HCT116 (cell line): ENCODE measurements around the gene RASGRP2. TPM values are rescaled to one million over a fixed set of nuclear protein-coding genes. Genes with fewer than 3 reads are reported as not detected.

Experiments
- ATAC-seq: fragments of 200-7000 bp; cut with Tn5 transposase; 2 replicates; pipeline ENCODE4 v1.9.1; 2020; ENCODE audit warnings: mild to moderate bottlenecking, moderate library complexity
- BruUV-seq: library from RNA; stranded (reverse); fragments of 400-500 nt; replicated peaks from 2 replicates; lab custom pipeline; 2021; lab: Mats Ljungman, UMichigan
- CTCF ChIA-PET: fragments of 300-600 bp; sonication (Branson Sonifier 250); formaldehyde crosslinking; loops from one replicate; lab custom pipeline; 2021; ENCODE audit warnings: antibody characterized with exemption; lab: Charles Lee
- POLR2A ChIA-PET: fragments of 300-600, 350-600 bp; sonication (Branson Sonifier 250); formaldehyde crosslinking; loops from one replicate; lab custom pipeline; 2021; ENCODE audit warnings: antibody characterized with exemption; lab: Charles Lee
- RAD21 ChIA-PET, 2 experiments: fragments of 300-600 bp; sonication (Branson Sonifier 250); formaldehyde crosslinking; loops; one replicate each; lab custom pipeline; 2023; ENCODE audit warnings: low total read pairs in 2 of 2; ENCODE audit not compliant: uncharacterized antibody in 2 of 2, unreplicated experiment in 2 of 2, low non-redundant PET in 1 of 2; lab: Charles Lee
- DNase-seq: peaks from one replicate; pipeline ENCODE4 v3.0.0-alpha.2; 2010; ENCODE audit warnings: low read depth, low spot score
- H2AFZ ChIP-seq: fragments of 200-600 bp; shearing (Covaris generic), sonication (generic); 2 replicates; pipeline ENCODE4 v1.6.1; 2017; ENCODE audit warnings: low read depth, mixed run types, mixed read lengths, antibody characterized with exemption, low read length; ENCODE audit not compliant: poor library complexity, severe bottlenecking
- H3K27ac ChIP-seq: 2 replicates; pipeline ENCODE4 v1.5.1; 2012; ENCODE audit warnings: low read depth, low read length
- H3K27me3 ChIP-seq: fragments of 200-600 bp; sonication (generic); 2 replicates; pipeline ENCODE4 v1.6.1; 2016; ENCODE audit warnings: mixed run types, low read length, mixed read lengths; ENCODE audit not compliant: insufficient read depth
- H3K36me3 ChIP-seq, 2 experiments: fragments of 200-500 bp in 1 of 2; fragments of 200-600 bp in 1 of 2; sonication (Bioruptor generic) in 1 of 2; sonication (generic) in 1 of 2; 2 replicates each; pipeline versions ENCODE4 v1.5.1 to v1.6.1; 2014 to 2016; ENCODE audit warnings: low read length in 2 of 2, inconsistent platforms in 1 of 2, mixed read lengths in 1 of 2, mixed run types in 1 of 2; ENCODE audit not compliant: insufficient read depth in 2 of 2, control insufficient read depth in 1 of 2
- H3K4me1 ChIP-seq, 2 experiments: fragments of 200-600 bp in 1 of 2; sonication (generic) in 1 of 2; 2 replicates each; pipeline versions ENCODE4 v1.5.1 to v1.6.1; 2012 to 2017; ENCODE audit warnings: low read length in 2 of 2, inconsistent platforms in 1 of 2, mild to moderate bottlenecking in 1 of 2, mixed read lengths in 1 of 2, mixed run types in 1 of 2, moderate library complexity in 1 of 2; ENCODE audit not compliant: insufficient read depth in 2 of 2, control insufficient read depth in 1 of 2
- H3K4me2 ChIP-seq: fragments of 200-600 bp; sonication (generic); 2 replicates; pipeline ENCODE4 v1.6.1; 2017; ENCODE audit warnings: mixed run types, low read length, mixed read lengths
- H3K4me3 ChIP-seq, 2 experiments: fragments of 200-600 bp in 1 of 2; sonication (generic) in 1 of 2; replicated peaks in 1 of 2; 2 replicates each; pipeline ENCODE4 v1.5.1; 2011 to 2016; ENCODE audit warnings: low read length in 2 of 2, control low read depth in 1 of 2, low read depth in 1 of 2, mild to moderate bottlenecking in 1 of 2, mixed read lengths in 1 of 2, mixed run types in 1 of 2
- H3K79me2 ChIP-seq: fragments of 200-600 bp; sonication (generic); 2 replicates; pipeline ENCODE4 v1.6.1; 2017; ENCODE audit warnings: mild to moderate bottlenecking, mixed run types, low read length, moderate library complexity, mixed read lengths; ENCODE audit not compliant: insufficient read depth
- H3K9ac ChIP-seq: fragments of 200-600 bp; sonication (generic); 2 replicates; pipeline ENCODE4 v1.6.1; 2016; ENCODE audit warnings: low read length, mixed read lengths
- H3K9me2 ChIP-seq: fragments of 200-600 bp; sonication (generic), shearing (Covaris generic); 2 replicates; pipeline ENCODE4 v1.6.1; 2017; ENCODE audit warnings: mixed run types, mild to moderate bottlenecking, moderate library complexity; ENCODE audit not compliant: insufficient read depth
- H3K9me3 ChIP-seq, 2 experiments: fragments of 200-500 bp in 1 of 2; fragments of 200-600 bp in 1 of 2; sonication (Bioruptor generic) in 1 of 2; sonication (generic) in 1 of 2; 2 replicates each; pipeline ENCODE4 v1.6.1; 2014 to 2017; ENCODE audit warnings: low read length in 2 of 2, mixed read lengths in 2 of 2, inconsistent platforms in 1 of 2, low read depth in 1 of 2, mild to moderate bottlenecking in 1 of 2, mixed run types in 1 of 2, moderate library complexity in 1 of 2; ENCODE audit not compliant: control insufficient read depth in 1 of 2, insufficient read depth in 1 of 2
- H4K20me1 ChIP-seq: fragments of 200-600 bp; sonication (generic), shearing (Covaris generic); 2 replicates; pipeline ENCODE4 v1.6.1; 2017; ENCODE audit warnings: mixed run types, mild to moderate bottlenecking, moderate library complexity; ENCODE audit not compliant: insufficient read depth
- CBX3 ChIP-seq: IDR thresholded peaks from 2 replicates; pipeline ENCODE4 v1.6.1; 2012; ENCODE audit warnings: low read depth
- EZH2phosphoT487 ChIP-seq: fragments of 200-600 bp; IDR thresholded peaks from 2 replicates; pipeline ENCODE4 v1.6.1; 2018; ENCODE audit warnings: antibody characterized with exemption, borderline replicate concordance
- RAD21 ChIP-seq: IDR thresholded peaks from 2 replicates; pipeline ENCODE4 v1.6.1; 2012; ENCODE audit warnings: low read depth, mild to moderate bottlenecking
- YY1 ChIP-seq: IDR thresholded peaks from 2 replicates; pipeline ENCODE4 v1.6.1; 2011; ENCODE audit warnings: low read length, low read depth, moderate library complexity, mild to moderate bottlenecking; ENCODE audit not compliant: insufficient replicate concordance; ENCODE audit errors: extremely low read depth
- intact Hi-C: fragments of 100-400 bp; cut with micrococcal nuclease; formaldehyde crosslinking; loops from 2 replicates; pipeline ENCODE4 v1.10.0; 2022
- total RNA-seq: library from RNA; stranded (reverse); gene quantifications from one replicate; pipeline ENCODE4 v1.2.1, GENCODE V29; 2021; ENCODE audit not compliant: unreplicated experiment
- TF ChIP-seq, protein P1 (sequence below): IDR thresholded peaks from 2 replicates; pipeline ENCODE4 v1.6.1; 2011; ENCODE audit warnings: mild to moderate bottlenecking, low read length, moderate library complexity; ENCODE audit not compliant: insufficient replicate concordance; ENCODE audit errors: extremely low read depth

Gene RASGRP2
- total RNA-seq, 1 experiment from 2014 or later: 12.8 TPM

DNA sequence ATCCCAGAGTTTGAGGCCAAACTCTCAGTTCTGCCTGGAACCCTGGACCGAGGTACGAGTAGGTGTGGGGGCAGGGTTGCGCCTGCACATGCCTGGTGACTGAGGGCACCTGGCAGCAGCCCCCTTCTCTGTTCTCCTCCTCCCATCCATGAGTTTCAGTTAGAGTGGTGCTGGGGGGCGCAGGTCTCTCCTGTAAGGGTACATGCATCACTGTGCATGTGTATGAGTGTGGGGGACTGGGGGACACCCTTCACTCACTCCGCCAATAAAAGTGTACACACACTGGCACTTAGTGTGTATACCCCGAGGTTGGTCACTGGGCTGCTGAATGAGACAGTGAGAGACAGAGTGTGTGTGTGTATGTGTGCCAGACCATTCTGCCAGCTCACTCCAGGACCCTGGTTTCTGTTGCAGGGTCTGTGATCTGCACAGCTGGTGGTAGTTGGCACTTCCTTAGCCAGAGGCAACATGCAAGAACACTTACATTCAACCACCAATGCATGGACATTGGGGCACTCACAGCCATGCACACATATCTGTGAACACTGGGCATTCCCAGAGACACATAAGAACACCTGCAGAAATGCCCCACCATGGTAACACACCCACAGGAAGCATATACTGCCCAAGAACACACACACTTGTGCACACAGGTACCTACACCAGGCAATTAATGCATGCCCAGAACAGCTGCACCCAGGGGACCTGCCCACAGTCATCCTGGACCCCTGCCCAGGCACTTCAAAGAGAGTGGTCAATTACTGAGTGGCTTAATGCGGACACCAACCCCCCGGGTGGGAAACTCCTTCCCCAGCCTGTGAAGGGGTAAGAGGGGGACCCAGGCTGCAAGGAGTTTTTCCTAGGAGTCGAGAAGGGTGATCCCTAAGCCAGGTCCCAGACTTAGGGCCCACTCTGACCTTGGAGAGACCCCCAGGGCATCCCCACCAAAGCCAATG is 19.8 kb downstream of the RASGRP2 start:
- Histone ChIP-seq H3K27me3 (0 out of 2 replicates have a peak, but pooled peaks cover 6% of the 10 kb centered on the region), H3K9ac (no peak overlapping the region; the same call in 1 of the 2 replicates), H3K4me1 (peaks cover 0 to 10% of the 10 kb centered on the region in 2 experiments; a peak in 1 of 4 replicates), H3K36me3 (no peaks in the 10 kb centered on the region), H3K9me2 (no peaks in the 10 kb centered on the region), H3K79me2 (no peaks in the 10 kb centered on the region), H3K4me2 (peak overlapping the region; percentile 92), H3K27ac (no peak overlapping the region), H3K9me3 (no peaks in the 10 kb centered on the region), H4K20me1 (no peaks in the 10 kb centered on the region), H2AFZ (no peak overlapping the region), H3K4me3 (no peak overlapping the region)
- intact Hi-C loops: loop anchor here (1.0 to 5.0 kb wide), 3 partner anchors 36 to 367 kb away; partner anchors contain the start of gene RPS6KA4
- no peak for TF ChIP-seq YY1
- no peak for TF ChIP-seq EZH2phosphoT487
- TF ChIP-seq, protein P1, sequence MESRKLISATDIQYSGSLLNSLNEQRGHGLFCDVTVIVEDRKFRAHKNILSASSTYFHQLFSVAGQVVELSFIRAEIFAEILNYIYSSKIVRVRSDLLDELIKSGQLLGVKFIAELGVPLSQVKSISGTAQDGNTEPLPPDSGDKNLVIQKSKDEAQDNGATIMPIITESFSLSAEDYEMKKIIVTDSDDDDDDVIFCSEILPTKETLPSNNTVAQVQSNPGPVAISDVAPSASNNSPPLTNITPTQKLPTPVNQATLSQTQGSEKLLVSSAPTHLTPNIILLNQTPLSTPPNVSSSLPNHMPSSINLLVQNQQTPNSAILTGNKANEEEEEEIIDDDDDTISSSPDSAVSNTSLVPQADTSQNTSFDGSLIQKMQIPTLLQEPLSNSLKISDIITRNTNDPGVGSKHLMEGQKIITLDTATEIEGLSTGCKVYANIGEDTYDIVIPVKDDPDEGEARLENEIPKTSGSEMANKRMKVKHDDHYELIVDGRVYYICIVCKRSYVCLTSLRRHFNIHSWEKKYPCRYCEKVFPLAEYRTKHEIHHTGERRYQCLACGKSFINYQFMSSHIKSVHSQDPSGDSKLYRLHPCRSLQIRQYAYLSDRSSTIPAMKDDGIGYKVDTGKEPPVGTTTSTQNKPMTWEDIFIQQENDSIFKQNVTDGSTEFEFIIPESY: no peak
- TF ChIP-seq CBX3: no peak
- TF ChIP-seq RAD21: no peak
- no TSS peak for BruUV-seq
- ATAC-seq (no peak), DNase-seq (no peak)
- ChIA-PET RAD21 (no interaction called here), POLR2A (no interaction called here), CTCF (no interaction called here)
